HG02678 (cell line): Measurements from ENCODE around the gene FOXP1.

Source experiments
- ATAC-seq: cut with Tn5 transposase; IDR thresholded peaks from one replicate; pipeline ENCODE4 v1.9.1; 2021; ENCODE audit warnings: mild to moderate bottlenecking, moderate library complexity; ENCODE audit not compliant: unreplicated experiment

FOXP1 gene

GRCh38 chr3:70974747-70975146 is 608.8 kb downstream of the FOXP1 start:
- no peak for ATAC-seq

GRCh38 chr3:70973558-70973957 is 610.0 kb downstream of the FOXP1 start:
- no peak for ATAC-seq

DNA sequence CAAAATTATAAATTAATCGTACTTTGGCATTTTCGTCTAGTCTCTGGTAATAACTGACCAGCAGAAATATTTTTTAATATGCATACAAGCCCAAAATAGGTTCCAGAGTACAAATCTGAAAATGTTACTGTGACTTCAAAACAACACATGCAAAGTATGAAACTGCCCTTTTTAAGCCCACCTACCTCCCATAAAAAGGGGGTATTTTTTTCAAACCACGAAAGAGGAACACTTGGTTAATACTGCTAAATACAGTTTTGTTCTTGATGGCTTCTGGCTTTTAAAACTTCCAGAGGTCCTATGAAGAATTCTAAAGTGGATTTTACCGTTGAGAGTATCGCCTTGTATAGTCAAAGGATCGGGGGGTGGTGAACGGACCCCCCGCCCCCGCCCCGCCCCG is 610.7 kb downstream of the FOXP1 start:
- ATAC-seq, result no peak

- ATAC-seq, result no peak
Measured at GRCh38 chr3:70970952-70971351, 612.6 kb downstream of the FOXP1 start.

- ATAC-seq, result no peak
Measured at GRCh38 chr3:70970171-70970570, 613.4 kb downstream of the FOXP1 start.

DNA sequence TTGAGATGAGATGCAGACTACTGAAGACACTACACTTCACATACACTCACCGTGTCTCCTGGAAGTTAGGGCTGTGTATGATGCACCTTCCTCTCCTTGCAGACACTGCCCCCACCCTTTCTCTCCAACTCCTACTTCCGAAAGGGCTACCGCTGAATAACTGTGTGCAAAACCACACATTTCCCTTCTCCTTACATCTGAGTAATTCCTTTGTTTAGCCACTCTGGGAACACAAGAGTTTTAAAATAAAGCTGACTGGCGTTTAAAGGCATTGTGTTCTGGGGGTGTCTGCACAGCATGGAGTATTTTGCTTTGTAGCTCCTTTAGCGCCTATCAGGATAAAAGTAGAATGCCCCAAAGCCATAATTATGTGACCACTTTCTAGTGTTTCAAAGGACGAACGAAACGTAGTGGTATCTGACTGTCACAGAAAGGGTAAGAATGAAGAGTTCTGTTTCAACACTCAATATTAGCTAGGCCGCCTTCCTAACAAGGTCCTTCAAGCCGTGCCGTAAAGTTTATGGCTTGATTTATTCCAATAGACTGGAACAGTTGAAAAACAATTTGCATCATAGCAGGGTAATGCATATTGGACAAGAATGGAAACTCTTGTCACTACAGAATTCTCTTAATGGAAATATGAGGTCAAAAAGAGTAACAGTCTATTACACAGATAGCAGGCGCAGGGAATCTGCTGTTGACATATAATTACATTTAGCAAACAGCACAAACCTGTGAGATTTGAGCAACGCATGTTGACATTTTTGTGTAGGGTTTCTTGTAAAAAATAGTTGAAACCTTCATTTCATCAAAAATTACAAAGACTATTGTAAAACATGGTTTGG is 619.9 kb downstream of the FOXP1 start:
- no peak for ATAC-seq

- no peak for ATAC-seq
Measured at GRCh38 chr3:70959506-70960291, 623.8 kb downstream of the FOXP1 start.

GRCh38 chr3:70952033-70952747 is 631.3 kb downstream of the FOXP1 start:
- no peak for ATAC-seq

DNA sequence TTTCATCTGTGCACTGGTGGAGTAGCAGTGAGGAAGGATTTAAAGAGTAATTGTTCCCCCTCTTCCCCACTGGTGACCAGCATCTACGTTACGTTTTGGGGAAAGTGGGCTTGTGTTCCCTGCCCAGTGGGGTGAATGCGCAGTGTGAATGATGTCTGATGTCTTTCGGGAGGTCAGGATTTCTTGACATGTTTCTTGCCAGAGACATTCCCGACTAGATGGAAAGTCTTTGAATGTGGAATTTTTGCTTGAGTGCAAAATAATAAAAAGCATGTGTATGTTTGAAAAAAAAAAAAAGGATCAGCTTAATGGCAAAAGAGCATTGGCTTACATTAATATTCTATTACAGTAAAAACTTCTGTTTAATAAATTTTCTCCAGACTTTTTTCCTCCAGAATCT is 632.2 kb downstream of the FOXP1 start:
- ATAC-seq, result no peak

DNA sequence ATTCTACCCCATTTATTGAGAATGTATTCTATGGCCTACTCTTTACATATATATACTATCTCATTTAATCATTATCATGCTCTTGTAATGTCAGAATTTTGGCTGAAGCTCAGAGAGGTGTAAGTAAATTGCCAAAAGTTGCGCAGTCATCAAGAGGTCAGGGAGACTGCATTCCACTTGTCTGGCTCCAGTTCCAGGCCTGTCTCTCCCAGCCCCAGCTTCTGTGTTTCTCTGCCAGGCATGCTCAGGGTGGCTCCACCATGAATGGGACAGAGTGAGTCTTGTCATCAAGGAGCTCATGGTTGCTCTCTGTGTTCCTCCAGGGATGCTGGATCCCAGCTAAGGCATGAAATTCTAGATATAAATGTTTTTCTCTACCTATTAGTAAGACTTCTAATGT is 635.9 kb downstream of the FOXP1 start:
- ATAC-seq, result no peak

DNA sequence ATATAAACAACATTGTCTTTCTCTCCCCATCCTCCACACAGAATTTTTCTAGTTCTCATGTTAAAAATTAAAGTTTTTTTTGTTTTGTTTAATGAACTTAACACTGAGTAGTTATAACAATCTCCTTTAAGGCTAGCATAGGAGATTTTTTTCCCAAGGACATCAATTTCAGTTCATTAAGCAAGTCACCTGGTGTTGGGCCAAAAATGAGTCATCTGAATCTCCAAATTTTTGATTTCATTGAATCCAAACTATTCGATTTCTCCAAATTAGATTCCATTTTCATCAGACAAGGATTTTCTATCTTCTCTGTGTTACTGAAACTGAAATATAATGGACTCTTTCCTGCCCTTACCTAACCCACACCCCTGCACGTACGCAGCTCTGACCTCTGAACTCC is 639.6 kb downstream of the FOXP1 start:
- no peak for ATAC-seq

- ATAC-seq, result no peak
Measured at GRCh38 chr3:70933105-70933810, 650.3 kb downstream of the FOXP1 start.

- no peak for ATAC-seq
Measured at GRCh38 chr3:70930066-70930465, 653.5 kb downstream of the FOXP1 start.

- ATAC-seq, result no peak
Measured at GRCh38 chr3:70927239-70927638, 656.3 kb downstream of the FOXP1 start.

- no peak for ATAC-seq
Measured at GRCh38 chr3:70926835-70927234, 656.7 kb downstream of the FOXP1 start.

DNA sequence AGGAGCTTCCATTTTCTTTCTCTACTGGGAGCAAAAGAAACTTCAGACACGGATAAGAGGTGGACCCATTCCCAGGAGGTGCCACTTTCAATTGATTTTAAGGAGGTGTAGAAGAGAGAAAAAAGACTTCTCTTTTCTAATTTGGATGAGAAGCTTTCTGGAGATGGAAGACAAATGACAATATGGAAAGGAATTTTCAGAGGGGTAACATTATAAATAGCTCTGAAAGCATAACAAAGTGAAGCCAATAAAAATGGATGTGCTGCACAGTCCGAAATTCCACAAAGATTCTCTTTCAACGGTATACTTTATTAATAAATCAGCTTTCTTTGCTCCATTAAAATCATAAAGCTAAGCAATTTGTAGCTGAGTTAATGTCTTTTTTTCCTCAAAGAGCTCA is 663.9 kb downstream of the FOXP1 start:
- ATAC-seq, result no peak

DNA sequence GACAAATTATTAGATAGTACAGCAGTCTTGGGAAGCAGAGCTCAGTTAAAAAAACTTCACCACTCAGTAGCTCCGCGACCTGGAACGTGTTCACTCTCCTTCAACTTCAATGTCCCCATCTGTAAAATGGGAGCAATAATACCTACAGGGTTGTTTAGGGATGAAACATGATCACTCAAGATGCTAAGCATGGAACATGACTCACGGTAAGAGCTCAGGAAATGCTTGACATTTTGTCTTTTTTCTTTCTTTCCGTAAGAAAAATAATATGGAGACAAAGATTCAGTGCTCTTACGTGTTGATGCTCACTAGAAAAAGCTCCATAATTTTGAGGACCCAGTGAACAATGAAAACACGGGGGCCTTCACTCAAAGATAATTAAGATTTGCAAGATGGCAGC is 664.4 kb downstream of the FOXP1 start:
- ATAC-seq, result no peak

DNA sequence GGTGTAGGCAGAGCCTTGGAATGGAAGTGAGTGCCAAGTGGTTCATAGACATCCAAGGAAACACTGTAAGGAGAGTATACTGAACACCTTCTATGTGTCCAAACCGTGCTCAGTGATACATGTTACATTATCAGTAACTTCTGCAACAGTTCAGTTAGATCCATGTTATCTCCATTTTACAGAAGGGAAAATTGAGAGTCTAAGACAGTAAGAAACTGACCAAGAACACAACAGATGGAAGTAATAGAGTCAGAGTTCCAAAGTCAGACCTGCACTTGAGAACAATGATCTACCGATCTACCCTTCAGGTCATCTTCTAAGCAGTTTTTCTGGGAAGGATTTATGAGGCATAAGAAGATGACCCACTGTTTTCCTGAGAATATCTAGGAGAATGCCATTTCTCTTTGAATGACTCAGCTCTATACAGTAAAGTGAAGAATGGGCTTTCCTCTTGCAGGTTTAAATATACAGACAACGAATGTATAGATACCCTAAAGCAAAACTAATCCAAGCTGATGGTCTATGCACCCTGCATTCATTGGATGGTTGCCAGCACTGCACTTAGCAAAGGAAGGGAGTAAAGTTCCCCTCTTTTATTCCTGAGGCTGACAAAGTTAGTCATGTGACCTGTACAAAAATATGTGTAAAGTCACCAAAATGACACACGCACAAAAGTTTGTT is 667.0 kb downstream of the FOXP1 start:
- ATAC-seq, result no peak

DNA sequence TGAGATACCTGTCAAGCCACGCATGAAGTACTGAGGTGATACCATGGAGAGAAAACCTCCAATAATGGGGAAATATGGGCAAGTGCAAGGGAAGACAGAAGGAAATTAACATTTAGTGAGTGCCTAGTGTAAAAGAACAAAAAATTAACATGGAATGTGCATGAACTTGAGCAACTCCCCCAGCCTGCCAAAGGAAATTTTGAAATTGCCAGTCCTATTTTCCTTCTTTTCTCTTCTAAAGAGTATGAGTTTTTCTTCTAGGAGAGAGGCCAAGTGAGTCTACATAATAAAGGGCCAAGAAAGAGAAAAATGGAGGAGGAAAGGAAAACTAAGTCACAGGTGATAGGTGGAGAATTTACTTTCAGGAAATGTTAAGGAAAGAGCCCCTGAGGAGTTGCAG is 668.7 kb downstream of the FOXP1 start:
- ATAC-seq, result no peak

DNA sequence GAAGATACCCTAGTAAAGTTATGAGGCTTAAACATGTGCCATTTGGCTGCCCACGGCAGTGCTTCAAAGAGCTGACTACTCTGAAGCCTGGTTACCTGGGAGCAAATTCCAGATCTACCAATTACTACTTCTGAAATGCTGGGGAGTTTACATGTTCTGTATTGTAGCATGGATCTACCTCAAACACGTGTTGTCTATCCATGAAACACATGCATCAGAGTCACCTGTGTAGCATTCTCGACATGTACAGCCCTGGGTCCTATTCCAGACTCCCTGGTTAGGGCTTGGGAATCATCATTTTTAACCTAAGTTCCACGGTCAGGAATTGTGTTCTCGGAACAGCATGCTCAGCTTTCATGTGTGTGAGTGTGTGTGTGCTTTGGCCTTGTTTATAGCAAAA is 671.8 kb downstream of the FOXP1 start:
- no peak for ATAC-seq
